HEK293 (cell line): ENCODE data around the gene GPR62.

Source experiments
- CTCF ChIA-PET: fragments of 350-600 bp; formaldehyde crosslinking; extraction: SDS; loops from one replicate; lab custom pipeline; 2021; ENCODE audit warnings: antibody characterized with exemption; lab: Yijun Ruan, JAX
- POLR2A ChIA-PET: fragments of 300-600 bp; formaldehyde crosslinking; extraction: SDS; loops from one replicate; lab custom pipeline; 2020; ENCODE audit warnings: antibody characterized with exemption, inconsistent platforms; lab: Yijun Ruan, JAX
- H3K27ac ChIP-seq: fragments of 200-500 bp; sonication (Bioruptor generic); 2 replicates; pipeline ENCODE4 v1.5.1; 2014; ENCODE audit warnings: low read depth, low read length, control low read depth, inconsistent platforms; ENCODE audit errors: extremely low read depth
- H3K36me3 ChIP-seq, 2 experiments: fragments of 200-500 bp in 1 of 2; sonication (Bioruptor generic) in 1 of 2; 1 replicate in 1 of 2; 2 replicates in 1 of 2; pipeline ENCODE4 v1.5.1; 2014 to 2017; ENCODE audit warnings: inconsistent platforms in 2 of 2, low read length in 2 of 2; ENCODE audit not compliant: control insufficient read depth in 2 of 2, insufficient read depth in 1 of 2
- H3K4me1 ChIP-seq: fragments of 200-500 bp; sonication (Bioruptor generic); 2 replicates; pipeline ENCODE4 v1.5.1; 2014; ENCODE audit warnings: mild to moderate bottlenecking, low read length, inconsistent platforms; ENCODE audit not compliant: control insufficient read depth, insufficient read depth
- H3K4me3 ChIP-seq: 2 replicates; pipeline ENCODE4 v1.5.1; 2011; ENCODE audit warnings: low read depth, mild to moderate bottlenecking, control low read depth, low read length, moderate library complexity
- H3K9me3 ChIP-seq: fragments of 200-500 bp; sonication (Bioruptor generic); 2 replicates; pipeline ENCODE4 v1.5.1; 2014; ENCODE audit warnings: low read depth, low read length, inconsistent platforms; ENCODE audit not compliant: control insufficient read depth, insufficient read depth
- BCL11B ChIP-seq: fragments of 450-650 bp; formaldehyde crosslinking; IDR thresholded peaks from 2 replicates; pipeline ENCODE4 v1.5.1; 2016; ENCODE audit warnings: low read depth, missing biosample characterization, missing genetic modification characterization
- EGR2 ChIP-seq: fragments of 450-650 bp; formaldehyde crosslinking; IDR thresholded peaks from 2 replicates; pipeline ENCODE4 v1.5.1; 2016; ENCODE audit warnings: low read depth, missing biosample characterization, missing genetic modification characterization
- GFI1B ChIP-seq: fragments of 450-650 bp; formaldehyde crosslinking; IDR thresholded peaks from 2 replicates; pipeline ENCODE4 v1.5.1; 2016; ENCODE audit warnings: missing biosample characterization, missing genetic modification characterization
- GLIS2 ChIP-seq: fragments of 450-650 bp; formaldehyde crosslinking; IDR thresholded peaks from 2 replicates; pipeline ENCODE4 v1.5.1; 2016; ENCODE audit warnings: missing biosample characterization, missing genetic modification characterization
- SETDB1 ChIP-seq: IDR thresholded peaks from one replicate; pipeline ENCODE4 v1.6.1; 2017; ENCODE audit warnings: mild to moderate bottlenecking, low read length, moderate library complexity, mixed read lengths; ENCODE audit not compliant: insufficient read length
- ZBTB21 ChIP-seq: fragments of 450-650 bp; formaldehyde crosslinking; IDR thresholded peaks from 2 replicates; pipeline ENCODE4 v1.5.1; 2017; ENCODE audit warnings: missing biosample characterization, missing genetic modification characterization
- ZBTB8A ChIP-seq: fragments of 450-650 bp; formaldehyde crosslinking; IDR thresholded peaks from 2 replicates; pipeline ENCODE4 v1.5.1; 2016; ENCODE audit warnings: missing biosample characterization, missing genetic modification characterization
- ZNF335 ChIP-seq: fragments of 450-650 bp; formaldehyde crosslinking; conservative IDR thresholded peaks from 2 replicates; pipeline ENCODE4 v1.5.1; 2016; ENCODE audit warnings: missing biosample characterization, missing genetic modification characterization
- ZNF423 ChIP-seq: fragments of 450-650 bp; formaldehyde crosslinking; IDR thresholded peaks from 2 replicates; pipeline ENCODE4 v1.5.1; 2016; ENCODE audit warnings: missing biosample characterization, missing genetic modification characterization
- ZNF426 ChIP-seq: fragments of 450-650 bp; formaldehyde crosslinking; IDR thresholded peaks from 2 replicates; pipeline ENCODE4 v1.5.1; 2017; ENCODE audit warnings: missing biosample characterization, missing genetic modification characterization, mild to moderate bottlenecking, inconsistent platforms, moderate library complexity
- ZNF473 ChIP-seq: fragments of 450-650 bp; formaldehyde crosslinking; IDR thresholded peaks from 2 replicates; pipeline ENCODE4 v1.5.1; 2017; ENCODE audit warnings: missing biosample characterization, missing genetic modification characterization
- ZNF530 ChIP-seq: fragments of 450-650 bp; formaldehyde crosslinking; IDR thresholded peaks from 2 replicates; pipeline ENCODE4 v1.5.1; 2016; ENCODE audit warnings: low read depth, missing biosample characterization, missing genetic modification characterization
- ZNF548 ChIP-seq: fragments of 450-650 bp; formaldehyde crosslinking; IDR thresholded peaks from 2 replicates; pipeline ENCODE4 v1.5.1; 2016; ENCODE audit warnings: missing biosample characterization, missing genetic modification characterization
- ZNF600 ChIP-seq: fragments of 450-650 bp; formaldehyde crosslinking; IDR thresholded peaks from 2 replicates; pipeline ENCODE4 v1.5.1; 2016; ENCODE audit warnings: missing biosample characterization, missing genetic modification characterization
- ZNF658 ChIP-seq: fragments of 450-650 bp; formaldehyde crosslinking; IDR thresholded peaks from 2 replicates; pipeline ENCODE4; 2016; ENCODE audit warnings: missing biosample characterization, missing genetic modification characterization
- ZNF670 ChIP-seq: fragments of 450-650 bp; formaldehyde crosslinking; IDR thresholded peaks from 2 replicates; pipeline ENCODE4 v1.5.1; 2016; ENCODE audit warnings: missing biosample characterization, missing genetic modification characterization, low read depth
- ZNF677 ChIP-seq: fragments of 450-650 bp; IDR thresholded peaks from 2 replicates; pipeline ENCODE4 v1.5.0; 2018; ENCODE audit warnings: missing biosample characterization, mild to moderate bottlenecking, missing genetic modification characterization, moderate library complexity
- ZNF701 ChIP-seq: fragments of 450-650 bp; formaldehyde crosslinking; IDR thresholded peaks from 2 replicates; pipeline ENCODE4 v1.5.1; 2016; ENCODE audit warnings: missing biosample characterization, missing genetic modification characterization
- ZNF76 ChIP-seq: fragments of 450-650 bp; formaldehyde crosslinking; IDR thresholded peaks from 2 replicates; pipeline ENCODE4; 2016; ENCODE audit warnings: low read depth, missing biosample characterization, missing genetic modification characterization, borderline replicate concordance
- ZXDB ChIP-seq: fragments of 450-650 bp; formaldehyde crosslinking; IDR thresholded peaks from 2 replicates; pipeline ENCODE4 v1.5.1; 2016; ENCODE audit warnings: missing biosample characterization, missing genetic modification characterization
- TF ChIP-seq, protein P1 (sequence below): fragments of 450-650 bp; formaldehyde crosslinking; IDR thresholded peaks from 2 replicates; pipeline ENCODE4 v1.5.1; 2016; ENCODE audit warnings: missing biosample characterization, missing genetic modification characterization
- TF ChIP-seq, protein P2 (sequence below): fragments of 450-650 bp; formaldehyde crosslinking; IDR thresholded peaks from 2 replicates; pipeline ENCODE4 v1.5.1; 2017; ENCODE audit warnings: missing biosample characterization, missing genetic modification characterization
- TF ChIP-seq, protein P3 (sequence below): fragments of 450-650 bp; formaldehyde crosslinking; IDR thresholded peaks from 2 replicates; pipeline ENCODE4 v1.5.1; 2017; ENCODE audit warnings: missing biosample characterization, missing genetic modification characterization
- TF ChIP-seq, protein P4 (sequence below): fragments of 450-650 bp; formaldehyde crosslinking; IDR thresholded peaks from 2 replicates; pipeline ENCODE4 v1.5.1; 2016; ENCODE audit warnings: missing biosample characterization, missing genetic modification characterization
- TF ChIP-seq, protein P5 (sequence below): fragments of 450-650 bp; formaldehyde crosslinking; IDR thresholded peaks from 2 replicates; pipeline ENCODE4 v1.5.1; 2016; ENCODE audit warnings: missing biosample characterization, missing genetic modification characterization
- TF ChIP-seq, protein P6 (sequence below): fragments of 450-650 bp; formaldehyde crosslinking; IDR thresholded peaks from 2 replicates; pipeline ENCODE4 v1.5.1; 2016; ENCODE audit warnings: missing biosample characterization, missing genetic modification characterization

Gene GPR62

DNA sequence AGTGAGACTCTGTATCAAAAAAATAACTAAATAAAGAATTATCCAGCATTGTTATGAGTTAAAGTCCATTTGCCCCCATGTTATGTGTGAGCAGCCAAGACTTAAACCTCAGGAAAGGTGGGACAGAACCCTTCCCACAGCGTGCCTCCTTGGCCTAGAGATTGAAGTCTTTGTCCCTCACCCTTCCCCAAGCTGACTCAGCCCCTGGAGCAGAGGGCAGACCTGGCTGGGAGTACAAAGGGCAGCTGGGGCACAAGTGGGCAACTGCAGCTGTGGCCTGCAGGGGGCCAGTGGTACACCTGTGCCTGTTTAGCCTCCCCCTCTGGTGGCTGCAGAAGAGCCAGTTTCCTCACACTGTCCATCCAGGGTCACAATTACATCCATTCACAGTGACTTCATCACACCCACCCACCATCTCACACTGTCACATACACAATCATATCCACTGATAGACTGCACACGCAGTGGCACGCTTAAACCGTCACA is 27.2 kb downstream of the GPR62 start (continued):
- TF ChIP-seq ZNF335 (tag by site-specific recombination) (peak; percentile 76), BCL11B (tag by site-specific recombination) (no peak), SETDB1 (no peak), ZNF658 (tag by site-specific recombination) (no peak), ZXDB (tag by site-specific recombination) (no peak), ZNF677 (tag by site-specific recombination) (no peak), ZNF600 (tag by site-specific recombination) (peak; percentile 75; the same call in 1 of the 2 replicates), GFI1B (tag by site-specific recombination) (no peak), ZNF473 (tag by site-specific recombination) (no peak), ZNF670 (no peak), EGR2 (no peak), ZNF701 (no peak), ZBTB8A (tag by site-specific recombination) (peak; percentile 21; the same call in 1 of the 2 replicates)
- TF ChIP-seq, protein P1, sequence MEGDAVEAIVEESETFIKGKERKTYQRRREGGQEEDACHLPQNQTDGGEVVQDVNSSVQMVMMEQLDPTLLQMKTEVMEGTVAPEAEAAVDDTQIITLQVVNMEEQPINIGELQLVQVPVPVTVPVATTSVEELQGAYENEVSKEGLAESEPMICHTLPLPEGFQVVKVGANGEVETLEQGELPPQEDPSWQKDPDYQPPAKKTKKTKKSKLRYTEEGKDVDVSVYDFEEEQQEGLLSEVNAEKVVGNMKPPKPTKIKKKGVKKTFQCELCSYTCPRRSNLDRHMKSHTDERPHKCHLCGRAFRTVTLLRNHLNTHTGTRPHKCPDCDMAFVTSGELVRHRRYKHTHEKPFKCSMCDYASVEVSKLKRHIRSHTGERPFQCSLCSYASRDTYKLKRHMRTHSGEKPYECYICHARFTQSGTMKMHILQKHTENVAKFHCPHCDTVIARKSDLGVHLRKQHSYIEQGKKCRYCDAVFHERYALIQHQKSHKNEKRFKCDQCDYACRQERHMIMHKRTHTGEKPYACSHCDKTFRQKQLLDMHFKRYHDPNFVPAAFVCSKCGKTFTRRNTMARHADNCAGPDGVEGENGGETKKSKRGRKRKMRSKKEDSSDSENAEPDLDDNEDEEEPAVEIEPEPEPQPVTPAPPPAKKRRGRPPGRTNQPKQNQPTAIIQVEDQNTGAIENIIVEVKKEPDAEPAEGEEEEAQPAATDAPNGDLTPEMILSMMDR (tag by site-specific recombination): peak; percentile 94
- TF ChIP-seq, protein P2, sequence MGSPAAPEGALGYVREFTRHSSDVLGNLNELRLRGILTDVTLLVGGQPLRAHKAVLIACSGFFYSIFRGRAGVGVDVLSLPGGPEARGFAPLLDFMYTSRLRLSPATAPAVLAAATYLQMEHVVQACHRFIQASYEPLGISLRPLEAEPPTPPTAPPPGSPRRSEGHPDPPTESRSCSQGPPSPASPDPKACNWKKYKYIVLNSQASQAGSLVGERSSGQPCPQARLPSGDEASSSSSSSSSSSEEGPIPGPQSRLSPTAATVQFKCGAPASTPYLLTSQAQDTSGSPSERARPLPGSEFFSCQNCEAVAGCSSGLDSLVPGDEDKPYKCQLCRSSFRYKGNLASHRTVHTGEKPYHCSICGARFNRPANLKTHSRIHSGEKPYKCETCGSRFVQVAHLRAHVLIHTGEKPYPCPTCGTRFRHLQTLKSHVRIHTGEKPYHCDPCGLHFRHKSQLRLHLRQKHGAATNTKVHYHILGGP (tag by site-specific recombination): no peak
- TF ChIP-seq, protein P3, sequence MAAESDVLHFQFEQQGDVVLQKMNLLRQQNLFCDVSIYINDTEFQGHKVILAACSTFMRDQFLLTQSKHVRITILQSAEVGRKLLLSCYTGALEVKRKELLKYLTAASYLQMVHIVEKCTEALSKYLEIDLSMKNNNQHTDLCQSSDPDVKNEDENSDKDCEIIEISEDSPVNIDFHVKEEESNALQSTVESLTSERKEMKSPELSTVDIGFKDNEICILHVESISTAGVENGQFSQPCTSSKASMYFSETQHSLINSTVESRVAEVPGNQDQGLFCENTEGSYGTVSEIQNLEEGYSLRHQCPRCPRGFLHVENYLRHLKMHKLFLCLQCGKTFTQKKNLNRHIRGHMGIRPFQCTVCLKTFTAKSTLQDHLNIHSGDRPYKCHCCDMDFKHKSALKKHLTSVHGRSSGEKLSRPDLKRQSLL (tag by site-specific recombination): no peak
- TF ChIP-seq, protein P4, sequence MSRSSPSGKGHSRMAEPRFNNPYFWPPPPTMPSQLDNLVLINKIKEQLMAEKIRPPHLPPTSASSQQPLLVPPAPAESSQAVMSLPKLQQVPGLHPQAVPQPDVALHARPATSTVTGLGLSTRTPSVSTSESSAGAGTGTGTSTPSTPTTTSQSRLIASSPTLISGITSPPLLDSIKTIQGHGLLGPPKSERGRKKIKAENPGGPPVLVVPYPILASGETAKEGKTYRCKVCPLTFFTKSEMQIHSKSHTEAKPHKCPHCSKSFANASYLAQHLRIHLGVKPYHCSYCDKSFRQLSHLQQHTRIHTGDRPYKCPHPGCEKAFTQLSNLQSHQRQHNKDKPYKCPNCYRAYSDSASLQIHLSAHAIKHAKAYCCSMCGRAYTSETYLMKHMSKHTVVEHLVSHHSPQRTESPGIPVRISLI (tag by site-specific recombination): no peak
- TF ChIP-seq, all 188 proteins: peak for 8

DNA sequence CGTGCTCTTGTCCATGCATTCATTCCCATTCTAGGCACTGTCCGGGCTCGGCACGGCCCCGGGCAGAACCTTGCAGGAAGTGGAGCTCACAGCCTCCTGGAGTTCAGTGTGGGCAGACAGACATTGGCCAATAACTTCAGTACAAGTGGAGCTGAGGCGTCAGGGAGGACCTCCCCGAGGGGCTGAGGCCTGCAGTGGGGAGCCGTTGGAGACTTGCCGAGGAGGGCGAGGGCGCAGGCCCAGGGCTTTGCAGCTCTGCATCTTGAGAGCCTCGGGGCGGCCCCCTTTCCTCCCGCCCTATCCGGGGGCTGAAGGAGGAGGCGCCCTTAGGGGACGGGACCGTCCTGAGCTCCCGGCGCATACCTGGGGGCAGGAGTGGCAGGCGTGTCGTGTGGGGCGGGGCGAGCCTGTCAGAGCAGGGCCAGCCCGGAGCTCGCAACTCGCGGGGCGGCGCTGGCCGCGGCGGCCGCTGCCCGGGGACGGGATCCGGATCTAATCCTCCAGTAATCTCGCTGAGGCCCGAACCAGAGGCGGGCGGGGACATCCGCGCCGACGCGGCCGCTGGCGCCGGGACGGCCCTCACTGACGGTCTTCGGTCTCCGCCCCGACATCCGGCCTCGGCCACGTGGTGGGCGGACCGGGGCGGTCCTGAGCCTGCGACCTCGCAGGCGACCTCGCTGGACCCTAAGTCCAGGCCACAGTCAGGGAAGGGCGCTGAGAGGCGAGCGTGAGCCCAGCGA is 27.8 kb downstream of the GPR62 start, which contains the start of gene ACY1:
TSS of gene ACY1 (plus strand) at position 698 of the 740 bp plus-strand sequence. CDS start 530 bp downstream, outside the sequence.
- Histone ChIP-seq H3K27ac (peak within 1 kb of the TSS; percentile 60; the same call in 1 of the 2 replicates), H3K9me3 (no peaks in the 10 kb centered on the region), H3K36me3 (peaks cover 0 to 8% of the 10 kb centered on the region in 2 experiments; a peak in 1 of 3 replicates), H3K4me1 (no peaks in the 10 kb centered on the region), H3K4me3 (peak within 1 kb of the TSS; percentile 41)
- CTCF ChIA-PET: interaction anchor here (0.6 to 3.0 kb wide), 7 partner anchors 9 to 430 kb away, joined by 3 to 38 read pairs (median 5); partner anchors contain the start of genes ABHD14A, ABHD14B and RRP9
- POLR2A ChIA-PET: interaction anchor here (0.5 to 3.6 kb wide), 12 partner anchors 9 to 296 kb away, joined by 3 to 47 read pairs (median 6); partner anchors contain the start of genes ABHD14A, ABHD14B, PARP3 and PCBP4
- TF ChIP-seq ZNF335 (tag by site-specific recombination) (peak; percentile 54; the same call in 1 of the 2 replicates), ZBTB8A (tag by site-specific recombination) (peak; percentile 59), GLIS2 (tag by site-specific recombination) (peak; percentile 84), ZNF423 (tag by site-specific recombination) (no peak), ZNF548 (tag by site-specific recombination) (no peak), ZNF76 (tag by site-specific recombination) (0 out of 2 replicates have a peak, but pooled peaks have one; percentile 8), ZBTB21 (tag by site-specific recombination) (no peak), ZNF426 (tag by site-specific recombination) (no peak), ZNF530 (no peak)
- TF ChIP-seq, protein P5, sequence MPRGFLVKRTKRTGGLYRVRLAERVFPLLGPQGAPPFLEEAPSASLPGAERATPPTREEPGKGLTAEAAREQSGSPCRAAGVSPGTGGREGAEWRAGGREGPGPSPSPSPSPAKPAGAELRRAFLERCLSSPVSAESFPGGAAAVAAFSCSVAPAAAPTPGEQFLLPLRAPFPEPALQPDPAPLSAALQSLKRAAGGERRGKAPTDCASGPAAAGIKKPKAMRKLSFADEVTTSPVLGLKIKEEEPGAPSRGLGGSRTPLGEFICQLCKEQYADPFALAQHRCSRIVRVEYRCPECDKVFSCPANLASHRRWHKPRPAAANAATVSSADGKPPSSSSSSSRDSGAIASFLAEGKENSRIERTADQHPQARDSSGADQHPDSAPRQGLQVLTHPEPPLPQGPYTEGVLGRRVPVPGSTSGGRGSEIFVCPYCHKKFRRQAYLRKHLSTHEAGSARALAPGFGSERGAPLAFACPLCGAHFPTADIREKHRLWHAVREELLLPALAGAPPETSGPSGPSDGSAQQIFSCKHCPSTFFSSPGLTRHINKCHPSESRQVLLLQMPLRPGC: no peak
- TF ChIP-seq, protein P6, sequence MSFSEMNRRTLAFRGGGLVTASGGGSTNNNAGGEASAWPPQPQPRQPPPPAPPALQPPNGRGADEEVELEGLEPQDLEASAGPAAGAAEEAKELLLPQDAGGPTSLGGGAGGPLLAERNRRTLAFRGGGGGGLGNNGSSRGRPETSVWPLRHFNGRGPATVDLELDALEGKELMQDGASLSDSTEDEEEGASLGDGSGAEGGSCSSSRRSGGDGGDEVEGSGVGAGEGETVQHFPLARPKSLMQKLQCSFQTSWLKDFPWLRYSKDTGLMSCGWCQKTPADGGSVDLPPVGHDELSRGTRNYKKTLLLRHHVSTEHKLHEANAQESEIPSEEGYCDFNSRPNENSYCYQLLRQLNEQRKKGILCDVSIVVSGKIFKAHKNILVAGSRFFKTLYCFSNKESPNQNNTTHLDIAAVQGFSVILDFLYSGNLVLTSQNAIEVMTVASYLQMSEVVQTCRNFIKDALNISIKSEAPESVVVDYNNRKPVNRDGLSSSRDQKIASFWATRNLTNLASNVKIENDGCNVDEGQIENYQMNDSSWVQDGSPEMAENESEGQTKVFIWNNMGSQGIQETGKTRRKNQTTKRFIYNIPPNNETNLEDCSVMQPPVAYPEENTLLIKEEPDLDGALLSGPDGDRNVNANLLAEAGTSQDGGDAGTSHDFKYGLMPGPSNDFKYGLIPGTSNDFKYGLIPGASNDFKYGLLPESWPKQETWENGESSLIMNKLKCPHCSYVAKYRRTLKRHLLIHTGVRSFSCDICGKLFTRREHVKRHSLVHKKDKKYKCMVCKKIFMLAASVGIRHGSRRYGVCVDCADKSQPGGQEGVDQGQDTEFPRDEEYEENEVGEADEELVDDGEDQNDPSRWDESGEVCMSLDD (tag by site-specific recombination): 0 out of 2 replicates have a peak, but pooled peaks have one; percentile 33
